ENCODE data around the gene CAPN5. TPM values are rescaled to one million over a fixed set of nuclear protein-coding genes. Genes with fewer than 3 reads are reported as not detected.

The CAPN5 gene
- total RNA-seq, 1 donor from 2014 or later: 7.2 TPM

- no peak for TF ChIP-seq CTCF (IDR thresholded peaks at IDR 0.05)
- Histone ChIP-seq H3K27ac (no peak overlapping the region), H3K27me3 (ENCODE audit: low read depth) (no peaks in the 10 kb centered on the region), H3K4me3 (no peak overlapping the region), H3K36me3 (no peaks in the 10 kb centered on the region), H3K4me1 (peaks cover 16% of the 10 kb centered on the region), H3K9me3 (no peaks in the 10 kb centered on the region)
- intact Hi-C loops (cut with DNase I): no loop called here
- no peak for DNase-seq
- no peak for ATAC-seq
These were observed 14.0 kb downstream of the CAPN5 start for GRCh38 chr11:77080643-77081210.

GRCh38 chr11:77081381-77081851 lies 14.6 kb downstream of the CAPN5 start:
- Histone ChIP-seq H3K36me3 (no peaks in the 10 kb centered on the region), H3K27ac (no peak overlapping the region), H3K27me3 (ENCODE audit: low read depth) (no peaks in the 10 kb centered on the region), H3K9me3 (no peaks in the 10 kb centered on the region), H3K4me1 (peaks cover 16% of the 10 kb centered on the region), H3K4me3 (no peak overlapping the region)
- DNase-seq (peak; percentile 36), ATAC-seq (no peak)
- no peak for TF ChIP-seq CTCF (IDR thresholded peaks at IDR 0.05)
- intact Hi-C loops (cut with DNase I): no loop called here

- intact Hi-C loops (cut with DNase I): no loop called here
- Histone ChIP-seq H3K27me3 (ENCODE audit: low read depth) (no peaks in the 10 kb centered on the region), H3K4me1 (peaks cover 16% of the 10 kb centered on the region), H3K9me3 (no peaks in the 10 kb centered on the region), H3K36me3 (no peaks in the 10 kb centered on the region), H3K4me3 (no peak overlapping the region), H3K27ac (peak overlapping the region; percentile 65)
- DNase-seq (peak; percentile 39), ATAC-seq (peak in 1 of 2 donors; percentile 29)
- TF ChIP-seq CTCF (IDR thresholded peaks at IDR 0.05): no peak
These were observed 15.4 kb downstream of the CAPN5 start for GRCh38 chr11:77081976-77082836.

GRCh38 chr11:77082838-77083565 lies 16.2 kb downstream of the CAPN5 start:
- Histone ChIP-seq H3K27ac (peak overlapping the region; percentile 65), H3K4me1 (peaks cover 16% of the 10 kb centered on the region), H3K4me3 (no peak overlapping the region), H3K36me3 (no peaks in the 10 kb centered on the region), H3K9me3 (no peaks in the 10 kb centered on the region), H3K27me3 (ENCODE audit: low read depth) (no peaks in the 10 kb centered on the region)
- intact Hi-C loops (cut with DNase I): no loop called here
- DNase-seq: peak; percentile 56
- peak; percentile 34 to 47 for ATAC-seq
- no peak for TF ChIP-seq CTCF (IDR thresholded peaks at IDR 0.05)

GRCh38 chr11:77083566-77084245 lies 16.9 kb downstream of the CAPN5 start:
- intact Hi-C loops (cut with DNase I): no loop called here
- DNase-seq (no peak), ATAC-seq (no peak)
- Histone ChIP-seq H3K4me1 (peaks cover 16% of the 10 kb centered on the region), H3K36me3 (no peaks in the 10 kb centered on the region), H3K27me3 (ENCODE audit: low read depth) (no peaks in the 10 kb centered on the region), H3K27ac (peak overlapping the region; percentile 65), H3K4me3 (no peak overlapping the region), H3K9me3 (no peaks in the 10 kb centered on the region)
- TF ChIP-seq CTCF (IDR thresholded peaks at IDR 0.05): no peak

All from lower lobe of right lung (tissue), 2 donors.